ENCODE measurements around the gene KATNAL2.

- TF ChIP-seq CTCF (IDR thresholded peaks at IDR 0.05) (no peak), EZH2phosphoT487 (IDR thresholded peaks at IDR 0.05) (no peak)
These were observed 123.6 kb downstream of the KATNAL2 start for GRCh38 chr18:47040982-47041381.

All from neural progenitor cell (in vitro differentiated cells).